Thyroid gland (tissue), 4 donors: ENCODE measurements around the gene FSTL4. TPM values are rescaled to one million over a fixed set of nuclear protein-coding genes. Genes with fewer than 3 reads are reported as not detected.

Experiments used
- DNase-seq, 2 donors: peaks; one replicate each; pipeline ENCODE4 v3.0.0-alpha.2; 2019
- H3K27ac ChIP-seq, 3 donors: fragments of 200-600 bp; sonication (generic); 1 replicate in 2 of 3; 2 replicates in 1 of 3; pipeline ENCODE4 v1.5.1; 2016 to 2019; ENCODE audit warnings: mild to moderate bottlenecking in 1 of 3, moderate library complexity in 1 of 3
- H3K27me3 ChIP-seq: fragments of 200-600 bp; sonication (generic); one replicate; pipeline ENCODE4 v1.5.1; 2019
- H3K36me3 ChIP-seq, 2 donors: fragments of 200-600 bp; sonication (generic); one replicate each; pipeline ENCODE4 v1.5.1; 2016 to 2019
- H3K4me1 ChIP-seq, 2 donors: fragments of 200-600 bp; sonication (generic); one replicate each; pipeline ENCODE4 v1.5.1; 2017 to 2019
- H3K4me3 ChIP-seq, 3 donors: fragments of 200-600 bp; sonication (generic); replicated peaks in 1 of 3; 1 replicate in 2 of 3; 2 replicates in 1 of 3; pipeline ENCODE4 v1.5.1; 2016; ENCODE audit warnings: mild to moderate bottlenecking in 1 of 3
- H3K9me3 ChIP-seq: fragments of 200-600 bp; sonication (generic); one replicate; pipeline ENCODE4 v1.5.1; 2017
- POLR2A ChIP-seq, 2 donors: fragments of 450-650 bp; IDR thresholded peaks; one replicate each; pipeline ENCODE4 v1.6.1; 2017; ENCODE audit warnings: antibody characterized with exemption in 2 of 2, mild to moderate bottlenecking in 2 of 2, moderate library complexity in 1 of 2
- WGBS, 2 donors: methylation state at CpG; one replicate each; pipeline ENCODE4 v1.1.5; 2017; 5-methylcytosine and 5-hydroxymethylcytosine counted together
- intact Hi-C: fragments of 100-400 bp; cut with DNase I; formaldehyde crosslinking; loops from one replicate; pipeline ENCODE4 v1.15.1; 2023
- total RNA-seq, 4 donors: library from RNA; depleted of rRNA; stranded (reverse); fragments of >200 nt; gene quantifications; one replicate each; pipeline ENCODE4 v1.2.3, GENCODE V29; 2016
- TF ChIP-seq, protein P1 (sequence below), 6 experiments: fragments of 200-600 bp in 3 of 6; fragments of 450-650 bp in 3 of 6; sonication (generic) in 3 of 6; IDR thresholded peaks; one replicate each; pipeline ENCODE4 v1.5.1; 2016 to 2019; ENCODE audit warnings: antibody characterized with exemption in 6 of 6, mild to moderate bottlenecking in 2 of 6, inconsistent platforms in 1 of 6, moderate library complexity in 1 of 6

Gene FSTL4
- total RNA-seq, 4 donors from 2014 or later = 0.10 to 0.13 TPM; not detected in 2

DNA sequence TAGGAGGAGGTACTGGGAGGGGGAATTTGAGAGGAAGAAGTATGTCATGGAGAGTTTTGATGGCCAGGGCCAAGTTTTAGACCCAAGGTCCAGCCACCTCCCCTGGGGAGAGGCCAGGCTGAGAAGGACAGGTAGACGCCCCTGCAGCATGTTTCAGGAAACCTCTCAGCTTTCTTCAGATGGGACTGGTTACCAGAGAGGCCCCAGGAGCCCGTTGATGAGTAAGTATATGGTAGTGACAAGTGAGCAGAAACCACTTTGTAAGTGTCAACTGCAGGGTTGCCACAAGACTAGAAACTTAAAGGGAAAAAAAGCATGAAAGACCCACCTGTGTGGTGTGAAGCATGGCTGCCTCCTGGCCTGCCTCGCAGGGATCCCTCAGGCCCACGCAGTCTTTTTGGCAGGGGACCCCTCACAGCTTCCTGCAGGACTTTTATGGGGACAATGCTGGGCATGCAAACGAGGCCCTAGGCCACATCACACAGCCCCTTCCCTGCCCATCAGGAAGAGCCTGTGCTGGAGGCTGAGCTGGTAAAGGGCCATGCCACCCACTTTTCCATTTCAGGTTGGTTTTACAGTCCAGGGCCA lies 255.9 kb downstream of the FSTL4 start:
- TF ChIP-seq, protein P1, sequence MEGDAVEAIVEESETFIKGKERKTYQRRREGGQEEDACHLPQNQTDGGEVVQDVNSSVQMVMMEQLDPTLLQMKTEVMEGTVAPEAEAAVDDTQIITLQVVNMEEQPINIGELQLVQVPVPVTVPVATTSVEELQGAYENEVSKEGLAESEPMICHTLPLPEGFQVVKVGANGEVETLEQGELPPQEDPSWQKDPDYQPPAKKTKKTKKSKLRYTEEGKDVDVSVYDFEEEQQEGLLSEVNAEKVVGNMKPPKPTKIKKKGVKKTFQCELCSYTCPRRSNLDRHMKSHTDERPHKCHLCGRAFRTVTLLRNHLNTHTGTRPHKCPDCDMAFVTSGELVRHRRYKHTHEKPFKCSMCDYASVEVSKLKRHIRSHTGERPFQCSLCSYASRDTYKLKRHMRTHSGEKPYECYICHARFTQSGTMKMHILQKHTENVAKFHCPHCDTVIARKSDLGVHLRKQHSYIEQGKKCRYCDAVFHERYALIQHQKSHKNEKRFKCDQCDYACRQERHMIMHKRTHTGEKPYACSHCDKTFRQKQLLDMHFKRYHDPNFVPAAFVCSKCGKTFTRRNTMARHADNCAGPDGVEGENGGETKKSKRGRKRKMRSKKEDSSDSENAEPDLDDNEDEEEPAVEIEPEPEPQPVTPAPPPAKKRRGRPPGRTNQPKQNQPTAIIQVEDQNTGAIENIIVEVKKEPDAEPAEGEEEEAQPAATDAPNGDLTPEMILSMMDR (IDR thresholded peaks at IDR 0.05) = no peak
- WGBS, 2 donors = 86 to 90% methylated on average over 5 of the region's 5 CpGs
- no peak for DNase-seq
- Histone ChIP-seq H3K4me1 (no peaks in the 10 kb centered on the region), H3K27me3 (no peaks in the 10 kb centered on the region), H3K4me3 (no peak overlapping the region), H3K27ac (no peak overlapping the region), H3K9me3 (no peaks in the 10 kb centered on the region), H3K36me3 (no peaks in the 10 kb centered on the region)
- intact Hi-C loops = no loop called here

DNA sequence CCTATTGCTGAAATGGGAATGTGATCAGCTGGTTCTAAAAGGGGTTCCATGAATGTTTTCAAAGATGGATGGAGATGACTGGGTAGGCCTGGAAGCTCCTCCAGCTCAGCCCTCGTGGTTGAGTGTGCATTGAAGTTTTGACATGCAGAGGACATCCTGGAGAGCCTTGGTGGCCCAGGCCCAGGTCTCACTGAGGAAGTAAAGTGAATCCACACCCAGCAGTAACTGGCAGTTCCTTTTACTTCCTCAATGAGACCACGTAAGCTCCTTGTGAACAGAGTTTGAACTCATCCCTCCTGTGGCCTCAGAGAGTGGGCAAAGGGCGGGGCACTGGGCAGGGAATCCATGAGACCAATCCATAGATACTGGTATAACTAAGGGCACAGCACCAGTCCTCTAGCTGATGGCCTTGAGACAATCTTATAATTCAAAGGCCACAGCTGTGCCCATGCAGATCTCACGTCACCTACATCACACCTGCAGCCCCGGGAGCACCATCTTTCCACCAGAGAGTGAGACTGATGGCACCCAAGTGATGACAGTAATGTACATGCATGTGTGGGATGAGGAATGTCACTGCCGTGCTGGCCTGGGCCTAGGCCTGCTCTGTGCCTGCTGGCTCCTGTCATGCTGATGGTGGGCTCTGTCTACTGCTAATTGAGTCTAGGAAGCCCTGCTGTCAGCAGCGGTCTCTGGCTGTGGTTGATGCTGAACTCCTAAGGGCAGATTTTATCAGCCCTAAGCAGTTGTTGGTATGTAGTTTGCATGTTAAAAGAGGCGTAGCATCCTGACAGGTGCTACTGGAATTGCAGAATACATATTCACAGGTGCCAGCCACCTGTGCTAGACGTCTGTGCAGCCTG lies 257.8 kb downstream of the FSTL4 start:
- Histone ChIP-seq H3K27ac (no peak overlapping the region), H3K4me3 (no peak overlapping the region), H3K9me3 (no peaks in the 10 kb centered on the region), H3K4me1 (no peaks in the 10 kb centered on the region), H3K27me3 (no peaks in the 10 kb centered on the region), H3K36me3 (no peaks in the 10 kb centered on the region)
- no peak for TF ChIP-seq POLR2A (IDR thresholded peaks at IDR 0.05)
- TF ChIP-seq, protein P1 (IDR thresholded peaks at IDR 0.05) = no peak
- WGBS, 2 donors = 86 to 88% methylated on average over 9 of the region's 9 CpGs
- no peak for DNase-seq
- intact Hi-C loops = no loop called here

DNA sequence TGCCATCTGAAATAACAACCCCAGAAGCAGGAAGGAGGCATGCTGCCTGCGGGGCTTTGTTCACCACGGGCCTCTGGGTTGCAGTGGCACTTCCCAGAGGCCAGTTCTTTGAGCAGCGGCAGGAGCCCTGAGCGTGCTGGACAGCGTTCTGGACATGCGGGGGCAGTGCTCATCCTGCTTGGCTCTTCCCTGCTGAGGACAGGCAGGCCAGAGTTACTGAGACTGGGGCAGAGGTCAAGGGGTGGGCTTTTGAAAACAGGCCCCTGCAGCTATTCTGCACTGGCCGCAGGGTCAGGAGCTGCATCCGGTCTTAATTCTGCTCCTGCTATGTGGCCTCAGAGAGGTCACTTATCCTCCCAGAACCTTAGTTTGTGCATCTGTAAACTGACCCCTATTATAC lies 258.6 kb downstream of the FSTL4 start:
- Histone ChIP-seq H3K36me3 (no peaks in the 10 kb centered on the region), H3K4me3 (no peak overlapping the region), H3K27me3 (no peaks in the 10 kb centered on the region), H3K4me1 (no peaks in the 10 kb centered on the region), H3K27ac (no peak overlapping the region), H3K9me3 (no peaks in the 10 kb centered on the region)
- 45 to 47% methylated on average over 7 to 8 of the region's 8 CpGs for WGBS, 2 donors
- no peak for TF ChIP-seq POLR2A (IDR thresholded peaks at IDR 0.05)
- TF ChIP-seq, protein P1 (IDR thresholded peaks at IDR 0.05) = no peak
- intact Hi-C loops = no loop called here
- DNase-seq = no peak

DNA sequence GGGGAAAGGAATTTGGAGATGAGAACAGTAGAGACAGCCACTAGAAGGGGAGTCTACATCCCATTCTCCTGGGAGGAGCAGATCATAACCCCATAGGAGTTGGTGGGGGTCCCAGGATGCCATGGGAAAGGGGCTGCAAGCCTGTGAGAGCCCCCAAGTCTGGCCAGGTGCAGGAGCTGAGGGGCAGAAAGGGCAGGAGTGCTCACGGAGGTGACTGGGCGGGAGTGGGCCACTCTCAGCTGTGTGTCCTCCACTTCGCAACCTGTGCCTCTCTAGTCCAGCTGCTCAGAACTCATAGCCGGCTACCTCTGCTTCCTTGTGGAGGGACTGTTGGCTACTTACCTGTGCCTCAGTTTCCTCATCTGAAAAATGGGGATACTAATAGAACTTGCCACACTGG lies 263.9 kb downstream of the FSTL4 start:
- WGBS, 2 donors = 92 to 94% methylated on average over 4 of the region's 4 CpGs

More for the DNA sequence above, 263.9 kb downstream of the FSTL4 start:
- intact Hi-C loops = no loop called here
- Histone ChIP-seq H3K9me3 (no peaks in the 10 kb centered on the region), H3K27me3 (no peaks in the 10 kb centered on the region), H3K4me3 (no peak overlapping the region), H3K27ac (no peak overlapping the region), H3K4me1 (no peaks in the 10 kb centered on the region), H3K36me3 (no peaks in the 10 kb centered on the region)
- TF ChIP-seq, protein P1 (IDR thresholded peaks at IDR 0.05) = no peak
- TF ChIP-seq POLR2A (IDR thresholded peaks at IDR 0.05) = no peak
- DNase-seq = no peak
